Endothelial cell of umbilical vein (primary cell): ENCODE data around the gene PCSK6. TPM values are rescaled to one million over a fixed set of nuclear protein-coding genes. Genes with fewer than 3 reads are reported as not detected.

Experiments
- BruUV-seq: library from RNA; stranded (reverse); fragments of 400-500 nt; replicated peaks from 2 replicates; lab custom pipeline; 2021; lab: Mats Ljungman, UMichigan
- CTCF ChIA-PET: fragments of 300-600, 350-600 bp; sonication (Branson Sonifier 250); formaldehyde crosslinking; loops from one replicate; lab custom pipeline; 2021; ENCODE audit warnings: antibody characterized with exemption, inconsistent platforms; lab: Charles Lee
- POLR2A ChIA-PET: fragments of 300-600, 350-600 bp; sonication (Branson Sonifier 250); formaldehyde crosslinking; loops from one replicate; lab custom pipeline; 2021; ENCODE audit warnings: antibody characterized with exemption, inconsistent platforms; lab: Charles Lee
- DNase-seq: peaks from one replicate; pipeline ENCODE4 v3.0.0-alpha.2; 2011; ENCODE audit warnings: low read depth, low spot score
- FAIRE-seq: peaks from 2 replicates; lab custom pipeline; 2011; peaks lifted over from hg19 to GRCh38; lab: Jason Lieb, UNC
- H2AFZ ChIP-seq: 2 replicates; pipeline ENCODE4 v1.6.0; 2012; ENCODE audit warnings: low read depth, low read length, control low read depth, inconsistent platforms
- H3K27ac ChIP-seq: 2 replicates; pipeline ENCODE4 v1.5.1; 2011; ENCODE audit warnings: low read depth, mild to moderate bottlenecking, control low read depth, low read length, moderate library complexity; ENCODE audit not compliant: insufficient read depth
- H3K27me3 ChIP-seq, 2 experiments: 2 replicates each; pipeline versions ENCODE4 v1.6.0 to v1.6.1; 2011; ENCODE audit warnings: low read length in 2 of 2, mixed read lengths in 1 of 2; ENCODE audit not compliant: control insufficient read depth in 2 of 2, insufficient read depth in 2 of 2
- H3K36me3 ChIP-seq, 2 experiments: 2 replicates in 1 of 2; 3 replicates in 1 of 2; pipeline ENCODE4 v1.5.1; 2011; ENCODE audit warnings: low read length in 2 of 2, mild to moderate bottlenecking in 1 of 2, moderate library complexity in 1 of 2; ENCODE audit not compliant: control insufficient read depth in 2 of 2, insufficient read depth in 2 of 2; ENCODE audit errors: extremely low read depth in 1 of 2
- H3K4me1 ChIP-seq: 3 replicates; pipeline ENCODE4 v1.5.1; 2011; ENCODE audit warnings: mild to moderate bottlenecking, low read length; ENCODE audit not compliant: control insufficient read depth, insufficient read depth; ENCODE audit errors: extremely low read depth
- H3K4me2 ChIP-seq: 2 replicates; pipeline ENCODE4 v1.6.1; 2011; ENCODE audit warnings: low read length, control low read depth, mixed read lengths; ENCODE audit not compliant: insufficient read depth
- H3K4me3 ChIP-seq, 3 experiments: fragments of 200-600 bp in 1 of 3; sonication (generic), shearing (Covaris generic) in 1 of 3; replicated peaks in 1 of 3; 2 replicates each; pipeline ENCODE4 v1.5.1; 2011 to 2016; ENCODE audit warnings: control low read depth in 3 of 3, low read length in 3 of 3, mild to moderate bottlenecking in 2 of 3, inconsistent platforms in 1 of 3, low read depth in 1 of 3, moderate library complexity in 1 of 3; ENCODE audit not compliant: insufficient read depth in 1 of 3
- H3K79me2 ChIP-seq: 2 replicates; pipeline ENCODE4 v1.6.0; 2012; ENCODE audit warnings: low read length, inconsistent platforms; ENCODE audit not compliant: control insufficient read depth, insufficient read depth
- H3K9ac ChIP-seq: replicated peaks from 2 replicates; pipeline ENCODE3; 2011; ENCODE audit warnings: low read length, control low read depth; ENCODE audit not compliant: insufficient read depth; ENCODE audit errors: extremely low read depth
- H3K9me1 ChIP-seq: replicated peaks from 3 replicates; pipeline ENCODE4 v1.6.0; 2011; ENCODE audit warnings: mild to moderate bottlenecking, low read length; ENCODE audit not compliant: control insufficient read depth, insufficient read depth; ENCODE audit errors: extremely low read depth
- H3K9me3 ChIP-seq: replicated peaks from 2 replicates; pipeline ENCODE4 v1.5.1; 2012; ENCODE audit warnings: low read length, inconsistent platforms; ENCODE audit not compliant: control insufficient read depth, insufficient read depth
- H4K20me1 ChIP-seq: replicated peaks from 2 replicates; pipeline ENCODE3; 2011; ENCODE audit warnings: mild to moderate bottlenecking, low read length; ENCODE audit not compliant: control insufficient read depth, insufficient read depth; ENCODE audit errors: extremely low read depth
- CTCF ChIP-seq, 2 donors: IDR thresholded peaks; 1 replicate in 1 of 2; 2 replicates in 1 of 2; pipeline ENCODE4 v1.5.1; 2011; ENCODE audit warnings: low read length in 2 of 2, mild to moderate bottlenecking in 2 of 2, moderate library complexity in 2 of 2, control low read depth in 1 of 2, inconsistent platforms in 1 of 2, low read depth in 1 of 2; ENCODE audit not compliant: insufficient read depth in 1 of 2; ENCODE audit errors: extremely low read depth in 1 of 2
- EZH2 ChIP-seq: IDR thresholded peaks from 2 replicates; pipeline ENCODE4 v1.6.1; 2012; ENCODE audit warnings: borderline replicate concordance, low read depth, mild to moderate bottlenecking, moderate library complexity, low read length, inconsistent platforms; ENCODE audit not compliant: severe bottlenecking
- FOS ChIP-seq: IDR thresholded peaks from 2 replicates; pipeline ENCODE4 v1.6.1; 2011; ENCODE audit warnings: mild to moderate bottlenecking, low read length, moderate library complexity, borderline replicate concordance; ENCODE audit not compliant: insufficient read depth
- GATA2 ChIP-seq: IDR thresholded peaks from 2 replicates; pipeline ENCODE4 v1.7.0; 2011; ENCODE audit warnings: low read depth, mild to moderate bottlenecking, moderate library complexity, mixed read lengths, low read length; ENCODE audit not compliant: insufficient read length, insufficient read depth
- JUN ChIP-seq: IDR thresholded peaks from 2 replicates; pipeline ENCODE4 v1.6.1; 2011; ENCODE audit warnings: borderline replicate concordance, low read depth; ENCODE audit not compliant: insufficient read length, insufficient read depth
- MAX ChIP-seq: IDR thresholded peaks from 2 replicates; pipeline ENCODE4 v1.6.1; 2011; ENCODE audit not compliant: insufficient read depth, insufficient read length
- MYC ChIP-seq: IDR thresholded peaks from one replicate; pipeline ENCODE4 v1.6.1; 2011; ENCODE audit warnings: mild to moderate bottlenecking, low read depth, low read length
- POLR2A ChIP-seq: IDR thresholded peaks from 2 replicates; pipeline ENCODE4 v1.6.1; 2012; ENCODE audit warnings: low read depth, mild to moderate bottlenecking, control low read depth, low read length
- POLR2AphosphoS5 ChIP-seq: IDR thresholded peaks from 2 replicates; pipeline ENCODE4 v1.6.1; 2012; ENCODE audit warnings: low read depth, mild to moderate bottlenecking, control low read depth, low read length, moderate library complexity; ENCODE audit not compliant: insufficient read depth
- dilution Hi-C: fragments of 300-500 bp; cut with MboI; formaldehyde crosslinking; loops from one replicate; pipeline ENCODE4 v1.15.0; 2019; ENCODE audit warnings: low sequenced_read_pairs; ENCODE audit not compliant: extremely low pct_ligation_motif_present
- intact Hi-C: fragments of 100-400 bp; cut with micrococcal nuclease; formaldehyde crosslinking; loops from one replicate; pipeline ENCODE4 v1.10.0; 2022
- polyA plus RNA-seq, 4 experiments: library from polyadenylated mRNA; depleted of rRNA in 3 of 4; stranded (reverse) in 3 of 4; unstranded in 1 of 4; fragments of >200 nt; gene quantifications; 2 replicates each; pipeline versions ENCODE4 v1.2.1 to v1.2.3, GENCODE V29; 2011 to 2012; ENCODE audit warnings: missing spikeins in 1 of 4
- total RNA-seq: library from RNA; stranded (reverse); gene quantifications from 2 replicates; pipeline ENCODE4 v1.2.3, GENCODE V29; 2021

The PCSK6 gene
- total and polyA plus RNA-seq, 2 donors (not counting 3 experiments of a cell fraction or from before 2014, with no cell fraction given), result 0.18 to 0.69 TPM

GRCh38 chr15:101480613-101481380 lies 8.7 kb downstream of the PCSK6 start:
- ChIA-PET POLR2A (no interaction called here), CTCF (interaction anchor here (1.3 kb wide), 1 partner anchor 160 kb away, joined by 3 read pairs; no protein-coding TSS in a partner anchor)
- Histone ChIP-seq H2AFZ (no peak overlapping the region), H3K27ac (no peak overlapping the region), H3K9ac (no peak overlapping the region), H3K27me3 (peaks cover 0 to 6% of the 10 kb centered on the region in 2 experiments), H3K4me1 (no peaks in the 10 kb centered on the region), H4K20me1 (no peaks in the 10 kb centered on the region), H3K9me1 (no peaks in the 10 kb centered on the region), H3K36me3 (no peaks in the 10 kb centered on the region), H3K4me3 (no peak overlapping the region), H3K9me3 (no peaks in the 10 kb centered on the region), H3K4me2 (no peak overlapping the region), H3K79me2 (no peaks in the 10 kb centered on the region)
- intact Hi-C loops, result no loop called here
- dilution Hi-C loops, result no loop called here
- no TSS peak for BruUV-seq
- no peak for TF ChIP-seq FOS
- no peak for TF ChIP-seq CTCF (IDR thresholded peaks at IDR 0.05; ENCODE audit: extremely low read depth in 1 of 2, insufficient read depth in 1 of 2, low read depth in 1 of 2, low read length in 2 of 2)
- no peak for TF ChIP-seq JUN
- no peak for TF ChIP-seq GATA2
- TF ChIP-seq POLR2A, result no peak
- TF ChIP-seq MAX, result no peak
- no peak for TF ChIP-seq MYC
- TF ChIP-seq EZH2, result no peak
- no peak for TF ChIP-seq POLR2AphosphoS5
- no peak for DNase-seq
- FAIRE-seq, result no peak
